ENCODE measurements around the gene TJP1. TPM values are rescaled to one million over a fixed set of nuclear protein-coding genes. Genes with fewer than 3 reads are reported as not detected.
"Not testable (repeated sequence)": the region's sequence is repeated elsewhere in the genome, so short reads cannot be mapped to it uniquely, and the experiment has no call there.

The TJP1 gene
- total and polyA plus RNA-seq, 9 donors = 36.0 to 57.6 (median 43.4) TPM

- peaks cover 4% of the 10 kb centered on the region for H3K27me3 ChIP-seq (ENCODE audit: control insufficient read depth, insufficient read depth, low read length)
- 90% methylated on average over 8 of the region's 8 CpGs for WGBS (ENCODE audit: insufficient coverage)
- H3K36me3 ChIP-seq (ENCODE audit: control insufficient read depth, insufficient read depth, low read length) = no peaks in the 10 kb centered on the region
- no peaks in the 10 kb centered on the region for H3K9me3 ChIP-seq (replicated peaks; ENCODE audit: control insufficient read depth, low read depth, low read length)
- peaks cover 3% of the 10 kb centered on the region for H3K4me1 ChIP-seq (ENCODE audit: control insufficient read depth, insufficient read depth, low read length)
- H3K4me3 ChIP-seq (ENCODE audit: low read length) = no peak overlapping the region
- no peak for DNase-seq
- H3K27ac ChIP-seq (ENCODE audit: low read length) = no peak overlapping the region
Measured at GRCh38 chr15:29670266-29670665, 152.0 kb downstream of the TJP1 start.

DNA sequence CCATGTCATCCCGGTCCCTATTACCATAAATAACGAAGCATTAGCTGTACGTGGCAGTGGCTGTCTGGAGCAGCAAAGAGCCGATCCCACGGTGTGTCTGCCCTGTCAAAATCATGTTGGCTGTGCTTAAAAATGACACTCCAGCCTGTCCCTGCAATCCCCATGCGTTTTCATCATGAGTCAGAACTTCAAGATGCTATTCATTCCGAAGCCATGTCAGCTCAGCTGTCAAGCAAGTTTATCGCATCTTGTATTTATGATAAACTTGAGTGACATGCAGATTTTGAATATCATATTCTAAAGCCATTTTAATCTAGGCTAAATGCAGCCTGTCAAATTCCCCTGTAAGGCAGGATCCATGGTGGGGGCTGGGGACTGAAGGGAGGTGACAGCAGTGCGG is 152.4 kb downstream of the TJP1 start:
- H3K27ac ChIP-seq (ENCODE audit: low read length) = no peak overlapping the region
- DNase-seq = no peak
- no peaks in the 10 kb centered on the region for H3K27me3 ChIP-seq (ENCODE audit: control insufficient read depth, insufficient read depth, low read length)
- H3K4me3 ChIP-seq (ENCODE audit: low read length) = no peak overlapping the region
- H3K36me3 ChIP-seq (ENCODE audit: control insufficient read depth, insufficient read depth, low read length) = no peaks in the 10 kb centered on the region
- 70% methylated on average over 7 of the region's 9 CpGs for WGBS (ENCODE audit: insufficient coverage)
- H3K9me3 ChIP-seq (replicated peaks; ENCODE audit: control insufficient read depth, low read depth, low read length) = no peaks in the 10 kb centered on the region
- peaks cover 2% of the 10 kb centered on the region for H3K4me1 ChIP-seq (ENCODE audit: control insufficient read depth, insufficient read depth, low read length)

DNA sequence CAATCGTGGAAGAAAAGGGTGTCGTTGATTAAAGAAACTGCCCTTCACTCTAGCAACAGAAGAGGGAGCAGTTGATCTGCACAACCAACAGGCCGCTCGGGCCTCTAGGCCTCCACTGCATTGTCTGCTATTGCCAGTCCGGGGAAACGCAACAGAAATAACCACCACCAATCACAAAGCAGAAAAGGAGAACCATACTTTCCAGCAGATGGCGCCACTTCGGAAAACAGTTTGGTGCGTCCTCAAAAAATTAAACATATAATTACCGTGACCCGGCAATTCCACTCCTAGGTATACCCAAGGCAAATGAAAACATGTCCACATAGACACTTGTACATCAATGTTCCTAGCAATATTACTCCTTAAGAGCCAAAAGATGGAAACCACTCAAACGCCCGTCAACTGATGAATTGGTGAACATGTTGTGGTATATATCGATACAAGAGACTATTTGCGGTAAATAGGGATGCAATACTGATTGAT is 154.1 kb downstream of the TJP1 start:
- Histone ChIP-seq H3K4me3 (ENCODE audit: low read length) (no peak overlapping the region), H3K27ac (ENCODE audit: low read length) (no peak overlapping the region), H3K36me3 (ENCODE audit: control insufficient read depth, insufficient read depth, low read length) (no peaks in the 10 kb centered on the region), H3K27me3 (ENCODE audit: control insufficient read depth, insufficient read depth, low read length) (no peaks in the 10 kb centered on the region), H3K9me3 (replicated peaks; ENCODE audit: control insufficient read depth, low read depth, low read length) (no peaks in the 10 kb centered on the region), H3K4me1 (ENCODE audit: control insufficient read depth, insufficient read depth, low read length) (peaks cover 3% of the 10 kb centered on the region)
- peak; percentile 47 for DNase-seq
- WGBS (ENCODE audit: insufficient coverage) = 53% methylated on average over 14 of the region's 15 CpGs

DNA sequence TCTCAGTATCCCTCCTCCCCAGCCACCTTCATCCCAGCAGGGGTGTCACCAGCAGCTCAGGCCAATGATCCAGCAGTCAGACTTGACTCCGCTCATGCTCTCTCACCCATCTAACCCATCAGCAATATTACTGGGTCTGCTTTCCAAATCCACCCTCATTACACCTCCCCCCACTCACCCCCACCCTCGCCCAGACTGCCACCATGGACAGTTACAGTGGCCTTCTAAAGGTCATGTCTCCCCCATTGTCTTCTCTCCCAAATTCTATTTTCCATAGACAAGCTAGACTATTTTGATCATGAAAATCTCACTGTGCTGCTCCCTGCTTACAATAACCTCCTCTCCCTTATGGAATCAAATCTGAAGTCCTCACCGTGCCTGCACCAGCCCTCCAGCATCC is 156.0 kb downstream of the TJP1 start:
- Histone ChIP-seq H3K9me3 (replicated peaks; ENCODE audit: control insufficient read depth, low read depth, low read length) (no peaks in the 10 kb centered on the region), H3K4me3 (ENCODE audit: low read length) (no peak overlapping the region), H3K27me3 (ENCODE audit: control insufficient read depth, insufficient read depth, low read length) (no peaks in the 10 kb centered on the region), H3K27ac (ENCODE audit: low read length) (no peak overlapping the region), H3K4me1 (ENCODE audit: control insufficient read depth, insufficient read depth, low read length) (peaks cover 3% of the 10 kb centered on the region), H3K36me3 (ENCODE audit: control insufficient read depth, insufficient read depth, low read length) (no peaks in the 10 kb centered on the region)
- 78% methylated on average over 3 of the region's 3 CpGs for WGBS (ENCODE audit: insufficient coverage)
- no peak for DNase-seq

DNA sequence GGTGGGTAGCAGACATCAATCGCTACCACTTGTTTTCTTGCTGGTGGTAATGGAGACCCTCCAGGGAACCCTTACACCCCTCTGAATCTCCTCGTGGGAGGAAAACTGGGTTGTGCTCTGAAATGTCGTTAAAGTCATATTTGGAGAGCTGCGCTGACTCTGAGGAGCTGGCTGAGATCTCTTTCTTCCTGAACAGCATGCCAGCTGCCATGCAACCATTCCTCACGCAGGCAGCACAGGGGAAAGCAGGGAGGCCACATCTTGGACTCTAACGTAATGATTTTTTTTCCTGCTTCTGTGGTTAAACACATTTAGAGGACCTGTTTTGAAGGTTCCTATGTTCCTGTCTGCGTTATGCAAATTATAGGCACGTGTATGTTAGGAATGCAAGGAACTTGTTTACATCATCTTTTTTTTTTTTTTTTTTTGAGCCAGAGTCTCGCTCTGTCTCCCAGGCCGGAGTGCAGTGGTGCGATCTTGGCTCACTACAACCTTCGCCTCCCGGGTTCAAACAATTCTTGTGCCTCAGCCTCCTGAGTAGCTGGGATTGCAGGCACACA is 156.7 kb downstream of the TJP1 start:
- Histone ChIP-seq H3K36me3 (ENCODE audit: control insufficient read depth, insufficient read depth, low read length) (no peaks in the 10 kb centered on the region), H3K9me3 (replicated peaks; ENCODE audit: control insufficient read depth, low read depth, low read length) (no peaks in the 10 kb centered on the region), H3K4me1 (ENCODE audit: control insufficient read depth, insufficient read depth, low read length) (peaks cover 3% of the 10 kb centered on the region), H3K27ac (ENCODE audit: low read length) (no peak overlapping the region), H3K27me3 (ENCODE audit: control insufficient read depth, insufficient read depth, low read length) (no peaks in the 10 kb centered on the region), H3K4me3 (ENCODE audit: low read length) (no peak overlapping the region)
- DNase-seq = no peak
- no CpG with 5 or more reads among the region's 13 CpGs for WGBS (ENCODE audit: insufficient coverage)

DNA sequence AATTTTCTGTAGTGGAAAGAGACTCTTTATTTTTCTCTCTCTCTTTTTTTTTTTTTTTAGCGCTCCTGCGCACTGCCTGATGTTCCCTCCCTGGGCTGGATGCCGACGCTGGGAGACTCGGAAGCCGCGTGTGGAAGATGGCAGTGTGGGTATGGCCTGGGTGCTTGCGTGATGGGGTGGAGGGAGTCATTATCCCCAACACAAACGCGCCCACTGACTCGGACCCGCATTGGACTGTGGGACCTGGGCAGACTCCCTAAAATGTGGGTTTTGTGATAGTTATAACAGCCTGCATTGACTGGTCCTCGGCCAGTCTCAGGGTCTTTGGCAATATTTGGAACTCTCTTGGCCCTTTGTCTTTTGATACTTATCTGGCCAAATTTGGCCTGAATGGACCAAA is 157.9 kb downstream of the TJP1 start:
- 77% methylated on average over 3 of the region's 13 CpGs for WGBS (ENCODE audit: insufficient coverage)
- H3K36me3 ChIP-seq (ENCODE audit: control insufficient read depth, insufficient read depth, low read length) = no peaks in the 10 kb centered on the region
- H3K27me3 ChIP-seq (ENCODE audit: control insufficient read depth, insufficient read depth, low read length) = no peaks in the 10 kb centered on the region
- DNase-seq = no peak
- H3K4me3 ChIP-seq (ENCODE audit: low read length) = no peak overlapping the region
- H3K9me3 ChIP-seq (replicated peaks; ENCODE audit: control insufficient read depth, low read depth, low read length) = no peaks in the 10 kb centered on the region
- H3K27ac ChIP-seq (ENCODE audit: low read length) = no peak overlapping the region
- peaks cover 3% of the 10 kb centered on the region for H3K4me1 ChIP-seq (ENCODE audit: control insufficient read depth, insufficient read depth, low read length)

GRCh38 chr15:29657476-29657817 is 164.8 kb downstream of the TJP1 start:
- not testable (repeated sequence) for H3K36me3 ChIP-seq (ENCODE audit: control insufficient read depth, insufficient read depth, low read length); H3K4me1 ChIP-seq (ENCODE audit: control insufficient read depth, insufficient read depth, low read length); DNase-seq; H3K27me3 ChIP-seq (ENCODE audit: control insufficient read depth, insufficient read depth, low read length); H3K4me3 ChIP-seq (ENCODE audit: low read length); H3K9me3 ChIP-seq (replicated peaks; ENCODE audit: control insufficient read depth, low read depth, low read length); H3K27ac ChIP-seq (ENCODE audit: low read length)
- WGBS (ENCODE audit: insufficient coverage) = 94% methylated on average over 3 of the region's 6 CpGs

- no peak overlapping the region for H3K4me3 ChIP-seq (ENCODE audit: low read length)
- no peak overlapping the region for H3K27ac ChIP-seq (ENCODE audit: low read length)
- no peaks in the 10 kb centered on the region for H3K4me1 ChIP-seq (ENCODE audit: control insufficient read depth, insufficient read depth, low read length)
- 82% methylated on average over 28 of the region's 33 CpGs for WGBS (ENCODE audit: insufficient coverage)
- no peak for DNase-seq
- H3K36me3 ChIP-seq (ENCODE audit: control insufficient read depth, insufficient read depth, low read length) = no peaks in the 10 kb centered on the region
- H3K27me3 ChIP-seq (ENCODE audit: control insufficient read depth, insufficient read depth, low read length) = no peaks in the 10 kb centered on the region
- H3K9me3 ChIP-seq (replicated peaks; ENCODE audit: control insufficient read depth, low read depth, low read length) = peaks cover 1% of the 10 kb centered on the region
Measured at GRCh38 chr15:29656636-29657475, 165.4 kb downstream of the TJP1 start.

DNA sequence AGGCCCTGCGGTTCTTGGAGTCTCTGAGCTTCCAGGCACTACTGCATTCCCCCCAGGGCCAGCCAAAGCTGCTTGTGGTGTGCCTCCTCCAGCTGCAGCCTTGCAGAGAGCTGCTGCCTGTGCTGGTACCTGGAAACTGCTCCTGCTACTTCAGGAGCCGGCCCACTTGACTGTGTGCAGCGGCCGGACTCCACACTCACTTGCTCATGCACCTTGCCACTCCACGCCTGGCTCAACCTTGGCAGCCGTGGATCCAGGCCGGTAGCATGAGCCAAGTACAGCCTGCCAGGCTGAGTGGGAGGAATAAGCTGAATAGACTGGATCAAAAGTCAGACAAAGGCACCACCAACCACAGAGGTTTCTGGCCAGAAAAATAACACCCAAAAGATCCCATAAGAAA is 169.7 kb downstream of the TJP1 start:
- Histone ChIP-seq H3K4me3 (ENCODE audit: low read length) (no peak overlapping the region), H3K4me1 (ENCODE audit: control insufficient read depth, insufficient read depth, low read length) (no peaks in the 10 kb centered on the region), H3K36me3 (ENCODE audit: control insufficient read depth, insufficient read depth, low read length) (no peaks in the 10 kb centered on the region), H3K27me3 (ENCODE audit: control insufficient read depth, insufficient read depth, low read length) (no peaks in the 10 kb centered on the region), H3K27ac (ENCODE audit: low read length) (no peak overlapping the region), H3K9me3 (replicated peaks; ENCODE audit: control insufficient read depth, low read depth, low read length) (peaks cover 2% of the 10 kb centered on the region)
- no peak for DNase-seq
- 87% methylated on average over 6 of the region's 7 CpGs for WGBS (ENCODE audit: insufficient coverage)

- Histone ChIP-seq H3K27me3 (ENCODE audit: control insufficient read depth, insufficient read depth, low read length) (no peaks in the 10 kb centered on the region), H3K4me3 (ENCODE audit: low read length) (no peak overlapping the region), H3K36me3 (ENCODE audit: control insufficient read depth, insufficient read depth, low read length) (no peaks in the 10 kb centered on the region), H3K27ac (ENCODE audit: low read length) (no peak overlapping the region), H3K4me1 (ENCODE audit: control insufficient read depth, insufficient read depth, low read length) (no peaks in the 10 kb centered on the region), H3K9me3 (replicated peaks; ENCODE audit: control insufficient read depth, low read depth, low read length) (peaks cover 2% of the 10 kb centered on the region)
- WGBS (ENCODE audit: insufficient coverage) = 88% methylated on average over 3 of the region's 11 CpGs
- DNase-seq = no peak
Measured at GRCh38 chr15:29651476-29652233, 170.6 kb downstream of the TJP1 start.

Data from muscle of leg (tissue), 11 donors.